ENCODE measurements around the gene LTBP2. TPM values are rescaled to one million over a fixed set of nuclear protein-coding genes. Genes with fewer than 3 reads are reported as not detected.

The LTBP2 gene
- polyA plus RNA-seq, 1 experiment = 41.1 TPM

GRCh38 chr14:74583689-74584434, 28.2 kb downstream of the LTBP2 start:
- TF ChIP-seq CTCF (IDR thresholded peaks at IDR 0.05; ENCODE audit: insufficient read depth, low read depth, low read length) = no peak
- no peak overlapping the region for H3K4me3 ChIP-seq (ENCODE audit: low read depth, low read length)
- no peaks in the 10 kb centered on the region for H3K27me3 ChIP-seq (ENCODE audit: control insufficient read depth, insufficient read depth, low read length)
- DNase-seq (ENCODE audit: low read depth) = no peak
- CTCF ChIA-PET = interaction anchor here (0.8 to 3.9 kb wide), 5 partner anchors 9 to 84 kb away, joined by 4 to 14 read pairs (median 4); partner anchors contain the start of gene LTBP2
- POLR2A ChIA-PET = no interaction called here
- H3K36me3 ChIP-seq (ENCODE audit: control insufficient read depth, insufficient read depth, low read length) = no peaks in the 10 kb centered on the region; the same call in 1 of the 2 replicates

- CTCF ChIA-PET = interaction anchor here (1.0 to 3.9 kb wide), 3 partner anchors 11 to 76 kb away, joined by 3 to 14 read pairs (median 4); partner anchors contain the start of gene LTBP2
- POLR2A ChIA-PET = no interaction called here
- no peak for DNase-seq (ENCODE audit: low read depth)
Measured at GRCh38 chr14:74582910-74583581, 29.0 kb downstream of the LTBP2 start.

GRCh38 chr14:74580275-74580672, 31.8 kb downstream of the LTBP2 start:
- ChIA-PET CTCF (interaction anchor here (1.2 to 1.3 kb wide), 2 partner anchors 10 to 32 kb away, joined by 3 read pairs; partner anchors contain the start of gene LTBP2), POLR2A (no interaction called here)
- TF ChIP-seq CTCF (IDR thresholded peaks at IDR 0.05; ENCODE audit: insufficient read depth, low read depth, low read length) = no peak
- no peaks in the 10 kb centered on the region; the same call in 1 of the 2 replicates for H3K36me3 ChIP-seq (ENCODE audit: control insufficient read depth, insufficient read depth, low read length)
- no peak for DNase-seq (ENCODE audit: low read depth)
- H3K27me3 ChIP-seq (ENCODE audit: control insufficient read depth, insufficient read depth, low read length) = no peaks in the 10 kb centered on the region
- H3K4me3 ChIP-seq (ENCODE audit: low read depth, low read length) = no peak overlapping the region

More at GRCh38 chr14:74582910-74583581, 29.0 kb downstream of the LTBP2 start:
- no peak for TF ChIP-seq CTCF (IDR thresholded peaks at IDR 0.05; ENCODE audit: insufficient read depth, low read depth, low read length)
- H3K27me3 ChIP-seq (ENCODE audit: control insufficient read depth, insufficient read depth, low read length) = no peaks in the 10 kb centered on the region
- H3K4me3 ChIP-seq (ENCODE audit: low read depth, low read length) = no peak overlapping the region
- H3K36me3 ChIP-seq (ENCODE audit: control insufficient read depth, insufficient read depth, low read length) = no peaks in the 10 kb centered on the region; the same call in 1 of the 2 replicates

GRCh38 chr14:74579447-74580274, 32.4 kb downstream of the LTBP2 start:
- no peak for DNase-seq (ENCODE audit: low read depth)
- H3K27me3 ChIP-seq (ENCODE audit: control insufficient read depth, insufficient read depth, low read length) = no peaks in the 10 kb centered on the region
- no peaks in the 10 kb centered on the region; the same call in 1 of the 2 replicates for H3K36me3 ChIP-seq (ENCODE audit: control insufficient read depth, insufficient read depth, low read length)
- POLR2A ChIA-PET = interaction anchor here (0.6 kb wide), 1 partner anchor 82 kb away, joined by 3 read pairs; no protein-coding TSS in a partner anchor
- CTCF ChIA-PET = interaction anchor here (1.2 to 1.3 kb wide), 2 partner anchors 9 to 32 kb away, joined by 3 read pairs; partner anchors contain the start of gene LTBP2
- TF ChIP-seq CTCF (IDR thresholded peaks at IDR 0.05; ENCODE audit: insufficient read depth, low read depth, low read length) = no peak
- no peak overlapping the region for H3K4me3 ChIP-seq (ENCODE audit: low read depth, low read length)
